ENCODE results near the gene FGFBP3. TPM values are rescaled to one million over a fixed set of nuclear protein-coding genes. Genes with fewer than 3 reads are reported as not detected.

FGFBP3 gene
- total and polyA plus RNA-seq, 2 of the 13 experiments (the other 11 are each of a cell fraction or from before 2014, with no cell fraction given) = 0.50 to 2.0 TPM

DNA sequence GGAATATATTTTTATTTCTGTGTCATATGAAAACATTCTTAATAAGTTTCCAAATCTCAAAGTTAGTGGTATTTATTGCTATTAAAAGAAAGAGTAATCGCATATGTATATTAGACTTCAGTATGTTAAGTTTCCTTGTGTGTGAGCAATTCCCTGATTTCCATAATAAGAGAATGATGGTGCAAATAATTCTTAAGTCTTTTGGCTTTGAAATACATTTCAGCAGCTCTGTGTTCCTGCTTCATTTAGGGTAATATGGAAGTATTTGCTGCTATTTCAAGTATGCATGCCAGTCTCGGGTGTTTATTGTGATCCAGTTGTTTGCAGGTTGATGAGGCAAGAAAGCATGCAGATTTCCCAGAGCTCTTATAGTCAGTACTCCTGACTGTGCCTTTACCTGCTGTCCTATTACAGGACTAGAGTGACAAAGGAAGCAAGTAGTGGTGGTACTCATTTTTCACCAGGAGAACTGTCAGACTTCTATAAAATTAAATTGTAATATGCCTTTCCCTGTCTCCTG, 43.7 kb downstream of the FGFBP3 start:
- TF ChIP-seq, protein P1, sequence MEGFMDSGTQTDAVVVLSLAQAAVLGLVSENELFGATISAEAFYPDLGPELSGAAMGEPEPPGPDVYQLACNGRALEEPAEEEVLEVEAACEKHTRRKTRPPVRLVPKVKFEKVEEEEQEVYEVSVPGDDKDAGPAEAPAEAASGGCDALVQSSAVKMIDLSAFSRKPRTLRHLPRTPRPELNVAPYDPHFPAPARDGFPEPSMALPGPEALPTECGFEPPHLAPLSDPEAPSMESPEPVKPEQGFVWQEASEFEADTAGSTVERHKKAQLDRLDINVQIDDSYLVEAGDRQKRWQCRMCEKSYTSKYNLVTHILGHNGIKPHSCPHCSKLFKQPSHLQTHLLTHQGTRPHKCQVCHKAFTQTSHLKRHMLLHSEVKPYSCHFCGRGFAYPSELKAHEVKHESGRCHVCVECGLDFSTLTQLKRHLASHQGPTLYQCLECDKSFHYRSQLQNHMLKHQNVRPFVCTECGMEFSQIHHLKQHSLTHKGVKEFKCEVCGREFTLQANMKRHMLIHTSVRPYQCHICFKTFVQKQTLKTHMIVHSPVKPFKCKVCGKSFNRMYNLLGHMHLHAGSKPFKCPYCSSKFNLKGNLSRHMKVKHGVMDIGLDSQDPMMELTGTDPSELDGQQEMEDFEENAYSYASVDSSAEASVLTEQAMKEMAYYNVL (CRISPR knock-in tag; IDR thresholded peaks at IDR 0.05; ENCODE audit: borderline replicate concordance) = no peak
- TF ChIP-seq ZKSCAN1 (IDR thresholded peaks at IDR 0.05; ENCODE audit: low read length) = no peak
- no peak for TF ChIP-seq JARID2 (CRISPR knock-in tag; IDR thresholded peaks at IDR 0.05; ENCODE audit: insufficient replicate concordance)
- no peak for TF ChIP-seq HNF4G (IDR thresholded peaks at IDR 0.05; ENCODE audit: borderline replicate concordance, low read depth, low read length)
- TF ChIP-seq HNF4G (CRISPR knock-in tag; IDR thresholded peaks at IDR 0.05; ENCODE audit: borderline replicate concordance, low read depth) = no peak
- TF ChIP-seq SMARCC2 (IDR thresholded peaks at IDR 0.05) = no peak
- no peak for TF ChIP-seq ZNF724P (CRISPR knock-in tag; IDR thresholded peaks at IDR 0.05; ENCODE audit: borderline replicate concordance)
- no peak for TF ChIP-seq SOX5 (CRISPR knock-in tag; IDR thresholded peaks at IDR 0.05; ENCODE audit: borderline replicate concordance)
- no peak for TF ChIP-seq ZNF572 (CRISPR knock-in tag; IDR thresholded peaks at IDR 0.05)
- no peak for TF ChIP-seq KLF13 (CRISPR knock-in tag; IDR thresholded peaks at IDR 0.05)
- TF ChIP-seq, protein P2, sequence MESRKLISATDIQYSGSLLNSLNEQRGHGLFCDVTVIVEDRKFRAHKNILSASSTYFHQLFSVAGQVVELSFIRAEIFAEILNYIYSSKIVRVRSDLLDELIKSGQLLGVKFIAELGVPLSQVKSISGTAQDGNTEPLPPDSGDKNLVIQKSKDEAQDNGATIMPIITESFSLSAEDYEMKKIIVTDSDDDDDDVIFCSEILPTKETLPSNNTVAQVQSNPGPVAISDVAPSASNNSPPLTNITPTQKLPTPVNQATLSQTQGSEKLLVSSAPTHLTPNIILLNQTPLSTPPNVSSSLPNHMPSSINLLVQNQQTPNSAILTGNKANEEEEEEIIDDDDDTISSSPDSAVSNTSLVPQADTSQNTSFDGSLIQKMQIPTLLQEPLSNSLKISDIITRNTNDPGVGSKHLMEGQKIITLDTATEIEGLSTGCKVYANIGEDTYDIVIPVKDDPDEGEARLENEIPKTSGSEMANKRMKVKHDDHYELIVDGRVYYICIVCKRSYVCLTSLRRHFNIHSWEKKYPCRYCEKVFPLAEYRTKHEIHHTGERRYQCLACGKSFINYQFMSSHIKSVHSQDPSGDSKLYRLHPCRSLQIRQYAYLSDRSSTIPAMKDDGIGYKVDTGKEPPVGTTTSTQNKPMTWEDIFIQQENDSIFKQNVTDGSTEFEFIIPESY (CRISPR knock-in tag; IDR thresholded peaks at IDR 0.05) = no peak
- TF ChIP-seq, protein P3, sequence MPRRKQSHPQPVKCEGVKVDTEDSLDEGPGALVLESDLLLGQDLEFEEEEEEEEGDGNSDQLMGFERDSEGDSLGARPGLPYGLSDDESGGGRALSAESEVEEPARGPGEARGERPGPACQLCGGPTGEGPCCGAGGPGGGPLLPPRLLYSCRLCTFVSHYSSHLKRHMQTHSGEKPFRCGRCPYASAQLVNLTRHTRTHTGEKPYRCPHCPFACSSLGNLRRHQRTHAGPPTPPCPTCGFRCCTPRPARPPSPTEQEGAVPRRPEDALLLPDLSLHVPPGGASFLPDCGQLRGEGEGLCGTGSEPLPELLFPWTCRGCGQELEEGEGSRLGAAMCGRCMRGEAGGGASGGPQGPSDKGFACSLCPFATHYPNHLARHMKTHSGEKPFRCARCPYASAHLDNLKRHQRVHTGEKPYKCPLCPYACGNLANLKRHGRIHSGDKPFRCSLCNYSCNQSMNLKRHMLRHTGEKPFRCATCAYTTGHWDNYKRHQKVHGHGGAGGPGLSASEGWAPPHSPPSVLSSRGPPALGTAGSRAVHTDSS (CRISPR knock-in tag; conservative IDR thresholded peaks at IDR 0.05) = no peak
- TF ChIP-seq GFI1 (CRISPR knock-in tag; IDR thresholded peaks at IDR 0.05; ENCODE audit: borderline replicate concordance) = no peak
- no peak for TF ChIP-seq BCL6 (CRISPR knock-in tag; IDR thresholded peaks at IDR 0.05)
- TF ChIP-seq ZNF557 (CRISPR knock-in tag; IDR thresholded peaks at IDR 0.05) = no peak
- TF ChIP-seq KDM5B (CRISPR knock-in tag; IDR thresholded peaks at IDR 0.05; ENCODE audit: borderline replicate concordance) = no peak
- TF ChIP-seq HMGA1 (CRISPR knock-in tag; conservative IDR thresholded peaks at IDR 0.05) = no peak
- TF ChIP-seq, protein P4, sequence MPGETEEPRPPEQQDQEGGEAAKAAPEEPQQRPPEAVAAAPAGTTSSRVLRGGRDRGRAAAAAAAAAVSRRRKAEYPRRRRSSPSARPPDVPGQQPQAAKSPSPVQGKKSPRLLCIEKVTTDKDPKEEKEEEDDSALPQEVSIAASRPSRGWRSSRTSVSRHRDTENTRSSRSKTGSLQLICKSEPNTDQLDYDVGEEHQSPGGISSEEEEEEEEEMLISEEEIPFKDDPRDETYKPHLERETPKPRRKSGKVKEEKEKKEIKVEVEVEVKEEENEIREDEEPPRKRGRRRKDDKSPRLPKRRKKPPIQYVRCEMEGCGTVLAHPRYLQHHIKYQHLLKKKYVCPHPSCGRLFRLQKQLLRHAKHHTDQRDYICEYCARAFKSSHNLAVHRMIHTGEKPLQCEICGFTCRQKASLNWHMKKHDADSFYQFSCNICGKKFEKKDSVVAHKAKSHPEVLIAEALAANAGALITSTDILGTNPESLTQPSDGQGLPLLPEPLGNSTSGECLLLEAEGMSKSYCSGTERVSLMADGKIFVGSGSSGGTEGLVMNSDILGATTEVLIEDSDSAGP (CRISPR knock-in tag; IDR thresholded peaks at IDR 0.05; ENCODE audit: borderline replicate concordance) = no peak
- Histone ChIP-seq H3K9ac (ENCODE audit: insufficient read depth, low read depth, low read length) (no peak overlapping the region), H2AFZ (ENCODE audit: low read length) (no peak overlapping the region), H3K4me3 (replicated peaks in 1 of 3; ENCODE audit: insufficient read depth in 1 of 3, low read depth in 2 of 3, low read length in 3 of 3) (no peak overlapping the region), H3K36me3 (replicated peaks in 1 of 2; ENCODE audit: control insufficient read depth in 1 of 2, insufficient read depth in 2 of 2, low read length in 2 of 2) (peaks cover 4 to 33% of the 10 kb centered on the region in 2 experiments; a peak in 4 of 5 replicates), H3K4me2 (ENCODE audit: low read depth, low read length) (no peak overlapping the region), H3K27me3 (ENCODE audit: control insufficient read depth in 1 of 2, insufficient read depth in 2 of 2, low read length in 2 of 2) (no peaks in the 10 kb centered on the region), H3K9me3 (ENCODE audit: low read length) (no peaks in the 10 kb centered on the region), H3K4me1 (ENCODE audit: insufficient read depth, low read length) (no peaks in the 10 kb centered on the region), H3K79me2 (ENCODE audit: insufficient read depth, low read length) (no peaks in the 10 kb centered on the region), H4K20me1 (ENCODE audit: insufficient read depth, low read length) (no peaks in the 10 kb centered on the region), H3K27ac (ENCODE audit: extremely low read length, insufficient read depth, low read length) (no peak overlapping the region)
- no TSS peak for BruUV-seq (replicated peaks)
- CTCF ChIA-PET (ENCODE audit: low intra/inter-chr PET ratio, low total read pairs) = no interaction called here
- FAIRE-seq = no peak
- POLR2A ChIA-PET = no interaction called here
- 88% methylated on average over 2 of the region's 2 CpGs for WGBS (ENCODE audit: low lambda C conversion rate)
- ATAC-seq = no peak
- in situ Hi-C loops (cut with HindIII; ENCODE audit: extremely low pct_ligation_motif_present, low pct_unique_long_range_greater_than_20kb) (loop anchor here (25.0 kb wide), 1 partner anchor 572 kb away; no protein-coding TSS in a partner anchor), intact Hi-C loops (cut with micrococcal nuclease; ENCODE audit: unreplicated experiment) (no loop called here)
- DNase-seq (ENCODE audit: low spot score) = no peak

Data from HepG2 (cell line).